Duodenal mucosa (tissue), 2 donors: ENCODE measurements around the gene PRDX6.
"Not testable (repeated sequence)": the region's sequence is repeated elsewhere in the genome, so short reads cannot be mapped to it uniquely, and the experiment has no call there.

ENCODE experiments used
- H3K27ac ChIP-seq: one replicate; pipeline ENCODE4 v1.7.0; 2013; ENCODE audit warnings: low read depth, low read length
- H3K27me3 ChIP-seq, 2 donors: one replicate each; pipeline ENCODE4 v1.7.0; 2013; ENCODE audit warnings: low read length in 2 of 2, control low read depth in 1 of 2; ENCODE audit not compliant: insufficient read depth in 2 of 2, control insufficient read depth in 1 of 2
- H3K36me3 ChIP-seq, 2 donors: one replicate each; pipeline ENCODE4 v1.7.0; 2013; ENCODE audit warnings: low read length in 2 of 2, control low read depth in 1 of 2; ENCODE audit not compliant: insufficient read depth in 2 of 2, control insufficient read depth in 1 of 2
- H3K4me1 ChIP-seq, 2 donors: one replicate each; pipeline ENCODE4 v1.7.0; 2013; ENCODE audit warnings: low read length in 2 of 2, control low read depth in 1 of 2; ENCODE audit not compliant: insufficient read depth in 2 of 2, control insufficient read depth in 1 of 2
- H3K4me3 ChIP-seq, 2 donors: one replicate each; pipeline ENCODE4 v1.7.0; 2013; ENCODE audit warnings: low read length in 2 of 2, low read depth in 1 of 2
- H3K9ac ChIP-seq, 2 donors: one replicate each; pipeline ENCODE4 v1.7.0; 2013; ENCODE audit warnings: low read length in 2 of 2, low read depth in 1 of 2
- H3K9me3 ChIP-seq, 2 donors: one replicate each; pipeline ENCODE4 v1.7.0; 2013; ENCODE audit warnings: low read length in 2 of 2, control low read depth in 1 of 2; ENCODE audit not compliant: control insufficient read depth in 1 of 2

The PRDX6 gene

GRCh38 chr1:173444757-173445156 is 32.4 kb upstream of the PRDX6 start:
- no peak overlapping the region for H3K4me3 ChIP-seq
- H3K36me3 ChIP-seq, result peaks cover 0 to 3% of the 10 kb centered on the region in 2 donors
- H3K27me3 ChIP-seq, result no peaks in the 10 kb centered on the region
- no peaks in the 10 kb centered on the region for H3K4me1 ChIP-seq
- H3K9me3 ChIP-seq, result no peaks in the 10 kb centered on the region
- H3K9ac ChIP-seq, result no peak overlapping the region
- no peak overlapping the region for H3K27ac ChIP-seq

- H3K27ac ChIP-seq, result no peak overlapping the region
These were observed 32.0 kb upstream of the PRDX6 start for GRCh38 chr1:173445164-173445563.

DNA sequence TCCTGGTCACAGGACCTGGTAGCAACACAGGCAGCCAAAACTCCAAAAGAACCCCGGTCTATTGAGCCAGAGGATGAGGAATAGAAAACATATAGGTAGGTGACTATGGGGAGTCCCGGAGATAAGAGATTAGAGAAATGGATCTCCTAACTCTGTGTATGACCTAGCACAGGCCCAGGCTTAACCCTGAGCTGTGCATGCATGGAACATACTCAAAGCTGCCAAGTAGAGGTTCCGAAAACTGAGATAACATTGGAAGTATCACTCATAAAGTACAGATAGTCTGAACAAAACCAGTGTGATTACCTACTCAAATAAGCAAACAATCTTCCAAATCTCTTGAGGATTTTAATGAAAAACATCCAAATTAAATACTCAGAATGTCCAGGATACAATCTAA is 31.5 kb upstream of the PRDX6 start:
- H3K4me1 ChIP-seq, result no peaks in the 10 kb centered on the region
- no peak overlapping the region for H3K4me3 ChIP-seq
- no peak overlapping the region for H3K27ac ChIP-seq
- no peak overlapping the region for H3K9ac ChIP-seq
- H3K36me3 ChIP-seq, result peaks cover 0 to 3% of the 10 kb centered on the region in 2 donors
- no peaks in the 10 kb centered on the region for H3K27me3 ChIP-seq
- H3K9me3 ChIP-seq, result no peaks in the 10 kb centered on the region

More at GRCh38 chr1:173445164-173445563, 32.0 kb upstream of the PRDX6 start:
- Histone ChIP-seq H3K4me1 (no peaks in the 10 kb centered on the region), H3K4me3 (no peak overlapping the region), H3K9ac (no peak overlapping the region), H3K36me3 (peaks cover 0 to 3% of the 10 kb centered on the region in 2 donors), H3K9me3 (no peaks in the 10 kb centered on the region), H3K27me3 (no peaks in the 10 kb centered on the region)

- no peak overlapping the region for H3K27ac ChIP-seq
- H3K9me3 ChIP-seq, result no peaks in the 10 kb centered on the region
- no peaks in the 10 kb centered on the region for H3K36me3 ChIP-seq
- H3K4me1 ChIP-seq, result no peaks in the 10 kb centered on the region
- H3K27me3 ChIP-seq, result no peaks in the 10 kb centered on the region
- no peak overlapping the region for H3K4me3 ChIP-seq
- no peak overlapping the region for H3K9ac ChIP-seq
These were observed 29.9 kb upstream of the PRDX6 start for GRCh38 chr1:173447224-173447623.

DNA sequence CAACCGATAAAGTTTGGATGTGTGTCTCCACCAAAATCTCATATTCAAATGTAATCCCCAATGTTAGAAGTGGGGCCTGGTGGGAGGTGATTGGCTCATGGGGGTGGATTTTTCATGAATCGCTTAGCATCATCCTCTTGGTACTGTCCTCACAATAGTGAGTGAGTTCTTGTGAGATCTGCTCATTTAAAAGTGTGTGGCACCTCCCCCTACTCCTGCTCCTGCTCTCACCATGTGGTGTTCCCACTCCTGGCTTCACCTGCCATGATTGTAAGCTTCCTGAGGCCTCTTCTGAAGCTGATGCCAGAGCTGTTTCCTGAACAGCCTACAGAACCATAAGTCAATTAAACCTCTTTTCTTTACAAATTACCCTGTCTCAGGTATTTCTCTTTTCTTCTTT is 28.2 kb upstream of the PRDX6 start:
- Histone ChIP-seq H3K27ac (no peak overlapping the region), H3K4me3 (no peak overlapping the region), H3K4me1 (no peaks in the 10 kb centered on the region), H3K9ac (no peak overlapping the region), H3K9me3 (no peaks in the 10 kb centered on the region), H3K36me3 (no peaks in the 10 kb centered on the region), H3K27me3 (no peaks in the 10 kb centered on the region)

- Histone ChIP-seq H3K4me1 (no peaks in the 10 kb centered on the region), H3K9me3 (no peaks in the 10 kb centered on the region), H3K9ac (no peak overlapping the region), H3K27ac (no peak overlapping the region), H3K27me3 (no peaks in the 10 kb centered on the region), H3K4me3 (no peak overlapping the region), H3K36me3 (no peaks in the 10 kb centered on the region)
These were observed 25.2 kb upstream of the PRDX6 start for GRCh38 chr1:173451981-173452380.

DNA sequence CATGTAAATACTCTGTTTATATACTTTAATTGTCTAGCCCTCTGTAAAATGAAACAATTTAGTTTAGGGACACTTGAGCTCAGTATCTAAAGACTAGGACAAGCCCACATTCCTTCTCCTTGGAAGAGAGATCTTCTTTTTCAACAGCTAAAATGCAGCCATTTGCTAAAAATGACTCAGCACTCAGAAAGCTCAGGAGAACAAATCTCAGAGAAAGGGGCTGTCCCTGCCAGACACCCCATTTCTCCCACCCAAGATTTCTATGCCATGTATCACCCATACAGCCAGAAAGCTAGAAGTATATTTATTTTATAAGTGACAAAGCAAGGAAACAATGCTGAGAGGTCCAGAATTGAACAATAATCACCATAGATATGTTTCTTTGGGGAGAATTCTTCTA is 23.2 kb upstream of the PRDX6 start:
- no peak overlapping the region for H3K9ac ChIP-seq
- no peaks in the 10 kb centered on the region for H3K4me1 ChIP-seq
- H3K9me3 ChIP-seq, result no peaks in the 10 kb centered on the region
- H3K4me3 ChIP-seq, result no peak overlapping the region
- no peaks in the 10 kb centered on the region for H3K36me3 ChIP-seq
- no peaks in the 10 kb centered on the region for H3K27me3 ChIP-seq
- H3K27ac ChIP-seq, result no peak overlapping the region

DNA sequence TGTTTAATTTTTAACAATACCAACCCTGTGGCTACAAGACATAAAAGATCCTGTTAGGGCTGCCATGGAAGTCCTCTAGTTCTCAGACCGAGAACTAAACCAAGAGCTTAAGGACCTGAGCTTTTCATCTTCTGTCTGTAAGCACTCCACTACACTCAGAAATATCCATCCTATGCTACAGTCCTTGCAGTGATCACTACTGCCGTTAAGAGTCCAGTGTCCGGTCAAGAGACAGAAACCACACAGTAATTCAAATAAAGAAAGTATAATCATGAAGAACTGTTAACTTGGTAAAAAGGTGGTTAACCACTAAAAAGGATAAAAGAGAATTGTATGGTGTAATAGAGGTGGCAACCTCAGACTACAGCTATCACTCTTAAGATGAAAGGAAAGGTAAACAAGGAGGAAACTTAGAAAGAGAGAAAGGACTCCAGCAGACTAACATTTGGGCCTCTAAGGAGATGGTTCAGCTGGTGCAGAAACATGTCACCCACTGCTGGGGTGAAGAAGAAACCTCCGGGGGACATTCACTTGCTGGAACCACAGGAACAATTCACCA is 22.1 kb upstream of the PRDX6 start:
- H3K4me3 ChIP-seq, result no peak overlapping the region
- no peak overlapping the region for H3K9ac ChIP-seq
- no peak overlapping the region for H3K27ac ChIP-seq
- H3K27me3 ChIP-seq, result no peaks in the 10 kb centered on the region
- no peaks in the 10 kb centered on the region for H3K36me3 ChIP-seq
- H3K4me1 ChIP-seq, result no peaks in the 10 kb centered on the region
- no peaks in the 10 kb centered on the region for H3K9me3 ChIP-seq

DNA sequence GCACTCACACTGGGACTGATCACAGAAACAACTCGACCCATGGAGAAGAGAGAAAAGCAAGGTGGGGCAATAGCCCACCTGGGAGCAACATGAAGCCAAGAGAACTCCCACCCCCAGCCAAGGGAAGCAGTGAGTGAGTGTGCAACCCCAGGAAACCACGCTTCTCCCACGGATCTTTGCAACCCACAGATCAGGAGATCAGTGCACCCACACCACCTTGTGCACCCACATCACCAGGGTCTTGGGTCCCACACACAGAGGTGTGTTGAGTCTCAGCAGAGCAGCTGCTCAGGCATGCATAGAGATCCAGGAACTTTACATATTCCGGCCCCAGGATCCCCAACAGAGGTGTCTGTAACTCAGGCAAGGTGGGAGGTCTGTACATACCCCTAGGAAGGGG is 17.2 kb upstream of the PRDX6 start:
- peaks cover 0 to 9% of the 10 kb centered on the region in 2 donors for H3K36me3 ChIP-seq
- no peak overlapping the region for H3K4me3 ChIP-seq
- no peaks in the 10 kb centered on the region for H3K27me3 ChIP-seq
- H3K4me1 ChIP-seq, result no peaks in the 10 kb centered on the region
- H3K27ac ChIP-seq, result no peak overlapping the region
- H3K9ac ChIP-seq, result no peak overlapping the region
- no peaks in the 10 kb centered on the region for H3K9me3 ChIP-seq

- not testable (repeated sequence) for H3K4me3 ChIP-seq, H3K9ac ChIP-seq, H3K4me1 ChIP-seq, H3K27ac ChIP-seq, H3K36me3 ChIP-seq, H3K9me3 ChIP-seq, H3K27me3 ChIP-seq
These were observed 14.5 kb upstream of the PRDX6 start for GRCh38 chr1:173462666-173463065.

GRCh38 chr1:173464185-173464584 is 12.9 kb upstream of the PRDX6 start:
- H3K36me3 ChIP-seq, H3K4me3 ChIP-seq, H3K27ac ChIP-seq, H3K9me3 ChIP-seq, H3K9ac ChIP-seq, H3K4me1 ChIP-seq, H3K27me3 ChIP-seq: not testable (repeated sequence)
